ENCODE results near the gene ARID1A. TPM values are rescaled to one million over a fixed set of nuclear protein-coding genes. Genes with fewer than 3 reads are reported as not detected.
A peak's percentile ranks its signal among the peaks of the same experiment; 100 is the strongest.
"Not testable (repeated sequence)": the region's sequence is repeated elsewhere in the genome, so short reads cannot be mapped to it uniquely, and the experiment has no call there.

ARID1A gene
- total RNA-seq, 4 donors from 2014 or later: 49.6 to 90.0 (median 54.3) TPM

- Histone ChIP-seq H3K27ac (peak overlapping the region in 3 of 4 donors; percentile 22 to 74 (median 49)), H3K9me3 (no peaks in the 10 kb centered on the region), H3K4me3 (peak overlapping the region in 1 of 4 donors; percentile 0), H3K27me3 (no peaks in the 10 kb centered on the region), H3K4me1 (peaks cover 0 to 95% (median 80%) of the 10 kb centered on the region in 4 donors), H3K36me3 (peaks cover 0 to 9% (median 0%) of the 10 kb centered on the region in 3 donors)
- DNase-seq (ENCODE audit: low spot score in 2 of 2): peak; percentile 54 to 76
- TF ChIP-seq POLR2A (IDR thresholded peaks at IDR 0.05) (no peak), EP300 (IDR thresholded peaks at IDR 0.05) (peak in 1 of 2 donors; percentile 85), CTCF (IDR thresholded peaks at IDR 0.05) (no peak)
- 5 to 6% methylated on average over 19 of the region's 19 CpGs for WGBS, 2 donors
Observed at GRCh38 chr1:26723013-26723991, 27.5 kb downstream of the ARID1A start.

GRCh38 chr1:26724118-26724517 lies 28.3 kb downstream of the ARID1A start:
- Histone ChIP-seq H3K36me3 (peaks cover 0 to 9% (median 0%) of the 10 kb centered on the region in 3 donors), H3K4me3 (no peak overlapping the region), H3K9me3 (no peaks in the 10 kb centered on the region), H3K27me3 (no peaks in the 10 kb centered on the region), H3K4me1 (peaks cover 0 to 91% (median 75%) of the 10 kb centered on the region in 4 donors), H3K27ac (peak overlapping the region in 2 of 4 donors; percentile 22 to 60)
- 20 to 24% methylated on average over 2 of the region's 2 CpGs for WGBS, 2 donors
- TF ChIP-seq CTCF (IDR thresholded peaks at IDR 0.05) (no peak), POLR2A (IDR thresholded peaks at IDR 0.05) (no peak), EP300 (IDR thresholded peaks at IDR 0.05) (no peak)
- no peak for DNase-seq (ENCODE audit: low spot score in 2 of 2)

- Histone ChIP-seq H3K4me1 (peaks cover 0 to 88% (median 70%) of the 10 kb centered on the region in 4 donors), H3K36me3 (peaks cover 0 to 11% (median 0%) of the 10 kb centered on the region in 3 donors), H3K27me3 (no peaks in the 10 kb centered on the region), H3K9me3 (no peaks in the 10 kb centered on the region), H3K4me3 (no peak overlapping the region), H3K27ac (peak overlapping the region in 1 of 4 donors; percentile 15)
- DNase-seq (ENCODE audit: low spot score in 2 of 2): no peak
- TF ChIP-seq POLR2A (IDR thresholded peaks at IDR 0.05) (no peak), CTCF (IDR thresholded peaks at IDR 0.05) (no peak), EP300 (IDR thresholded peaks at IDR 0.05) (no peak)
- 31 to 47% methylated on average over 1 of the region's 1 CpG for WGBS, 2 donors
Observed at GRCh38 chr1:26724926-26725325, 29.1 kb downstream of the ARID1A start.

GRCh38 chr1:26725904-26726303 lies 30.1 kb downstream of the ARID1A start:
- not testable (repeated sequence) for H3K4me3 ChIP-seq; H3K9me3 ChIP-seq; DNase-seq (ENCODE audit: low spot score in 2 of 2); H3K27me3 ChIP-seq; H3K27ac ChIP-seq
- Histone ChIP-seq H3K36me3 (peaks cover 0 to 16% (median 1%) of the 10 kb centered on the region in 3 donors), H3K4me1 (peaks cover 0 to 84% (median 67%) of the 10 kb centered on the region in 4 donors)
- WGBS, 2 donors: 86 to 87% methylated on average over 14 of the region's 14 CpGs

- DNase-seq (ENCODE audit: low spot score in 2 of 2): no peak
- Histone ChIP-seq H3K9me3 (no peaks in the 10 kb centered on the region), H3K27me3 (no peaks in the 10 kb centered on the region), H3K4me3 (no peak overlapping the region), H3K4me1 (peaks cover 0 to 81% (median 58%) of the 10 kb centered on the region in 4 donors), H3K36me3 (peaks cover 0 to 25% (median 7%) of the 10 kb centered on the region in 3 donors), H3K27ac (no peak overlapping the region)
- WGBS, 2 donors: 91 to 92% methylated on average over 1 of the region's 1 CpG
- no peak for TF ChIP-seq CTCF (IDR thresholded peaks at IDR 0.05)
- no peak for TF ChIP-seq EP300 (IDR thresholded peaks at IDR 0.05)
- TF ChIP-seq POLR2A (IDR thresholded peaks at IDR 0.05): no peak
Observed at GRCh38 chr1:26726784-26727183, 31.0 kb downstream of the ARID1A start.
